Motor neuron (in vitro differentiated cells): Measurements from ENCODE around the gene KIF22. TPM values are rescaled to one million over a fixed set of nuclear protein-coding genes. Genes with fewer than 3 reads are reported as not detected.
"Not testable (repeated sequence)": the region's sequence is repeated elsewhere in the genome, so short reads cannot be mapped to it uniquely, and the experiment has no call there.

Source experiments
- ATAC-seq, 8 experiments: fragments of 200-7000 bp; cut with Tn5 transposase; replicated peaks in 6 of 8; 2 replicates each; pipeline ENCODE4 v1.8.0; 2021; ENCODE audit warnings: mild to moderate bottlenecking in 8 of 8, moderate library complexity in 8 of 8
- H3K27ac ChIP-seq, 2 donors: fragments of 250-450 bp; sonication (Bioruptor Pico); 2 replicates each; pipeline ENCODE4 v1.9.0; 2021; ENCODE audit warnings: antibody characterized with exemption in 2 of 2, mild to moderate bottlenecking in 2 of 2, moderate library complexity in 1 of 2
- H3K4me1 ChIP-seq, 2 donors: fragments of 250-450 bp; sonication (Bioruptor Pico); replicated peaks in 1 of 2; 2 replicates each; pipeline ENCODE4 v1.6.1; 2021; ENCODE audit warnings: antibody characterized with exemption in 2 of 2, mild to moderate bottlenecking in 2 of 2, moderate library complexity in 1 of 2
- H3K4me3 ChIP-seq, 5 donors: fragments of 250-450 bp; sonication (Bioruptor Pico); 2 replicates each; pipeline ENCODE4 v1.9.0; 2021; ENCODE audit warnings: antibody characterized with exemption in 5 of 5, mild to moderate bottlenecking in 5 of 5, moderate library complexity in 4 of 5
- WGBS, 10 experiments: fragments of 450-650 bp; shearing (Covaris generic); methylation state at CpG; one replicate each; pipeline ENCODE4 v1.0.0; 2022; 5-methylcytosine and 5-hydroxymethylcytosine counted together
- in situ Hi-C, 9 experiments: fragments of 400-800 bp; cut with MboI; loops; one replicate each; pipeline ENCODE4 v1.15.0; 2021; ENCODE audit warnings: low sequenced_read_pairs in 9 of 9, low pct_unique_long_range_greater_than_20kb in 2 of 9; ENCODE audit not compliant: unreplicated experiment in 9 of 9
- total RNA-seq, 8 experiments: library from RNA; unstranded; fragments of 300-600 nt; gene quantifications; 2 replicates each; pipeline versions ENCODE4 v1.2.3 to v1.2.4, GENCODE V29; 2022

Gene KIF22
- total RNA-seq, 8 experiments from 2014 or later = 16.1 to 96.3 (median 24.4) TPM

DNA sequence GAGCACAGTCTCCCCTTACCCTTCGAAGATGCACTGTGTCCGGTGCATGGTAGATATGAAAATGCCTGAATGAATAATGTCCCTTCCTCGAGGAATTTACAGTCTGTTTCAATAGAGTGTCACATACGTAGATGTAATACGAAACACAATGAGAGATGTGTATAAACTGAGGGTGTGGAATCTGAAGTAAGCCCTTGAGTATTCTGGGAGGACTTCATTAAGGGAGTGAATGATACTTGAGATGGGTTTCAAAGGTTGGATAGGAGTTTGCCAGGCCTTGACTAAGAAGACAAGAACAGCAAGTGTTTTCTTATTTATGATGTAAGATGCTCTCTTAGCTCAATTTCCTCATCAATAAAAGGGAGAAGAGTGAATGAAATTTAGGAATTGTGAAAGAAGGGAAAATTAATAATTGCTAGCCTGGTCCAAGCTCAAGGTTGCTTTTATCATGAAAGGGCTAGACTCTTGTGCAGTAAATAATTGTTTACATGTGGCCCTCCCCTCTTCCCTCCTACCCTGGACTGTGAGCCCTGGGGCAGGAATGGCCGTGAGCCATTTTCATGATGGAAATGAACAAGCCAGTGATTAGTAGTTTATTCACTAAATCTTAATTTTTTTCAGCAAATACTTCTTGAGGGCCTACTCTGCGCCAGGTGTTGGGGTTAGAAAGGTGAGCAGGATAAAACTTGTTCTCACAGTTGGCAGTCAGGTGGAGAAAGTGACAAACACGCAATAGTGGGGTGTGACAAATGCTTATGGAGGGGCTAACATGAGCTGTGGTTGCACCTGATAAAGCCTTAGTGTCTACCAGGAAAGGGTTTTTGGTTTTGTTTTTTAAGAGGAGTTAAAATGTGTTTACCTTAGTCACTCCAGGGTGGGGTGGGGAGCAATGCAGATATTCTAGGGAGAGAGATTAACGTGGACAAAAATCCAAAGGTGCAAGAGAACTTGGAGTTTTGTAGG, 1.6 kb downstream of the KIF22 start:
- ATAC-seq = no peak
- H3K27ac ChIP-seq = no peak overlapping the region
- H3K4me1 ChIP-seq = peaks cover 6 to 10% of the 10 kb centered on the region in 2 donors
- WGBS, 10 experiments = 28 to 100% (median 61%) methylated on average over 2 to 9 of the region's 9 CpGs
- H3K4me3 ChIP-seq = peak overlapping the region; percentile 56 to 88 (median 76)
- in situ Hi-C loops = no loop called here

- H3K27ac ChIP-seq, ATAC-seq, in situ Hi-C loops, H3K4me3 ChIP-seq: not testable (repeated sequence)
- 62 to 100% (median 96%) methylated on average over 2 to 7 of the region's 18 CpGs; no CpG with 5 or more reads in 2 of the 10 experiments for WGBS, 10 experiments
- peaks cover 6 to 10% of the 10 kb centered on the region in 2 donors for H3K4me1 ChIP-seq
Observed at GRCh38 chr16:29793153-29793552, 2.6 kb downstream of the KIF22 start.

DNA sequence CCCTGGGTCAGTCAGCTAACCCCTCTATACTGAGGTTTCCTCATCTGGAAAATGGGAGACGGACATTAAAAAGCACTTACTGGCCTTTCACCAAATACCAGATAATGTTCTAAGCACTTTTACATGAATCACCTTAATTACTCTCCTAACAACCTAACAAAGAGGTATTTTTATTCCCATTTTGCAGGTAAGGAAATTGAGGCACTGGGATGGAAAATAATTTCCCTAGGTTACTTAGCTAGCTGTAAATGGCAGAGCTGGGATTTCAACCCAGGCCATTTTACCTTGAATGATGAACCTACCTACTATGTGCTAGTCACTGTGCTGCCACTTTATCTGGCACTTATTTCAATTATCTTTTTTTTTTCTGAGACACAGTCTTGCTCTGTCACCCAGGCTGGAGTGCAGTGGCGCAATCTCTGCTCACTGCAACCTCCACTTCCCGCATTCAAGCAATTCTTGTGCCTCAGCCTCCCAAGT, 3.7 kb downstream of the KIF22 start:
- WGBS, 10 experiments = 67 to 100% (median 100%) methylated on average over 1 to 3 of the region's 3 CpGs; no CpG with 5 or more reads in 3 of the 10 experiments
- H3K4me1 ChIP-seq = peaks cover 6 to 10% of the 10 kb centered on the region in 2 donors
- in situ Hi-C loops = no loop called here
- no peak for ATAC-seq
- no peak overlapping the region for H3K27ac ChIP-seq
- no peak overlapping the region for H3K4me3 ChIP-seq

DNA sequence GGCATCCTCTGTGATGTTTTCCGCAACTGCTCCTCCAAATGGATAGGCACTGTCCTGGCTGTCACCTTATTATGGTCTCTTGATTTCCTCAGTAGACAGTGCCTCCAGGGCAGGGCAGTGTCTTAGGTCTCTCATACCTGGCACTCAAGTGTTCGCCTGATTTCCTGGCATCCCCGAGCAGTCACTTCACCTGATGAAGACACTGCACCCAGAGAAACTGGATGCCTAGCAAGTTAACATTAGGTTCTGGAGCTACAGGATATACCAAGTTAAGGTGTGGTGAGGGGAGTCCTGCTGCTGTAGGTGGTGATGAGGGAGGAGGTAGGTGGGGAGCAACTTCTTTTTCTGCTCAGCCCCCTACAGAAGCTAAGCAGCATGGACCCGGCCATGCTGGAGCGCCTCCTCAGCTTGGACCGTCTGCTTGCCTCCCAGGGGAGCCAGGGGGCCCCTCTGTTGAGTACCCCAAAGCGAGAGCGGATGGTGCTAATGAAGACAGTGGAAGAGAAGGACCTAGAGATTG, 11.9 kb downstream of the KIF22 start:
- no peak for ATAC-seq
- Histone ChIP-seq H3K4me3 (no peak overlapping the region), H3K4me1 (peaks cover 9 to 10% of the 10 kb centered on the region in 2 donors), H3K27ac (no peak overlapping the region)
- in situ Hi-C loops = loop anchor here in 5 of 9 experiments (10.0 to 25.0 kb wide), 3 partner anchors 98 to 210 kb away; partner anchors contain the start of genes C16orf92 (in 3 of the 5), DOC2A (in 3 of the 5) and ASPHD1 (in 1 of the 5)
- 83 to 100% (median 90%) methylated on average over 1 to 6 of the region's 8 CpGs; no CpG with 5 or more reads in 3 of the 10 experiments for WGBS, 10 experiments

- 0 to 100% (median 83%) methylated on average over 1 to 8 of the region's 8 CpGs; no CpG with 5 or more reads in 2 of the 10 experiments for WGBS, 10 experiments
- in situ Hi-C loops = loop anchor here in 5 of 9 experiments (10.0 to 25.0 kb wide), 3 partner anchors 99 to 208 kb away; partner anchors contain the start of genes C16orf92 (in 3 of the 5), DOC2A (in 3 of the 5) and ASPHD1 (in 1 of the 5)
- Histone ChIP-seq H3K4me3 (peak overlapping the region in 2 of 5 donors; percentile 71 to 82), H3K27ac (peak overlapping the region; percentile 97 to 99), H3K4me1 (peaks cover 18% of the 10 kb centered on the region in 2 donors)
- no peak for ATAC-seq
Observed at GRCh38 chr16:29804020-29804419, 13.5 kb downstream of the KIF22 start.

DNA sequence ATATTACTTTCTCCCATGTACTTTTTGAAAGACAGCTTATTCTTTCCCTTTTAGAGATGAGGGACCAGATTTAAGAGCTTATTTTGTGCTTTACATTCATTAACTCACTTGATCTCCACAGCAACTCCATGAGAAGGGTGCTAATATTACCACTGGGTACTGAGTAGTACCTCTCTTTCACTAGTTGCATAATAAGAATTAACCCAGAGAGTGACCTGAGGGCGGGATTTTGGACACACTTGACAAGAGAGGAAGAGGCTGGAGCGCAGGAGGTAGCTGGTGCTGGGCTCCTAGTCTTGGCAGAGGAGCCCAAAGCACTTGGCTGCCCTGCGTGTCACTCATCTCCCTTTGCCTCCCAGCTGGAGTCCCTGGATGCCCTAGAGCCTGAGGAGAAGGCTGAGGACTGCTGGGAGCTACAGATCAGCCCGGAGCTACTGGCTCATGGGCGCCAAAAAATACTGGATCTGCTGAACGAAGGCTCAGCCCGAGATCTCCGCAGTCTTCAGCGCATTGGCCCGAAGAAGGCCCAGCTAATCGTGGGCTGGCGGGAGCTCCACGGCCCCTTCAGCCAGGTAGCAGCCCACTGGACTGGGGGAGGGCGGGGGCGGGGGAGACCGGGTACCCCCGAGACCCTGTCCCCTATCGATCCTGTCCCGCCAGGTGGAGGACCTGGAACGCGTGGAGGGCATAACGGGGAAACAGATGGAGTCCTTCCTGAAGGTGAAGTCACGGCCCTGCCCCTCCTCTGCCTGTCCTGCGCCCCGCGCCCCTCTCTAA, 14.1 kb downstream of the KIF22 start:
- in situ Hi-C loops = loop anchor here in 5 of 9 experiments (10.0 to 25.0 kb wide), 3 partner anchors 100 to 208 kb away; partner anchors contain the start of genes C16orf92 (in 3 of the 5), DOC2A (in 3 of the 5) and ASPHD1 (in 1 of the 5)
- H3K4me3 ChIP-seq = peak overlapping the region; percentile 57 to 92 (median 80)
- peak overlapping the region; percentile 97 to 99 for H3K27ac ChIP-seq
- WGBS, 10 experiments = 0 to 100% (median 40%) methylated on average over 1 to 5 of the region's 26 CpGs; no CpG with 5 or more reads in 6 of the 10 experiments
- ATAC-seq = peak in 1 of 8 experiments; percentile 12
- H3K4me1 ChIP-seq = peaks cover 24% of the 10 kb centered on the region in 2 donors

- Histone ChIP-seq H3K4me3 (peak overlapping the region; percentile 57 to 92 (median 80)), H3K4me1 (peaks cover 31 to 33% of the 10 kb centered on the region in 2 donors), H3K27ac (peak overlapping the region; percentile 97 to 99)
- WGBS, 10 experiments = 0% methylated on average over 1 to 5 of the region's 103 CpGs; no CpG with 5 or more reads in 8 of the 10 experiments
- ATAC-seq = peak; percentile 55 to 83 (median 74)
- in situ Hi-C loops = loop anchor here in 5 of 9 experiments (10.0 to 25.0 kb wide), 3 partner anchors 101 to 207 kb away; partner anchors contain the start of genes C16orf92 (in 3 of the 5), DOC2A (in 3 of the 5) and ASPHD1 (in 1 of the 5)
Observed at GRCh38 chr16:29805232-29806098, 14.9 kb downstream of the KIF22 start.

DNA sequence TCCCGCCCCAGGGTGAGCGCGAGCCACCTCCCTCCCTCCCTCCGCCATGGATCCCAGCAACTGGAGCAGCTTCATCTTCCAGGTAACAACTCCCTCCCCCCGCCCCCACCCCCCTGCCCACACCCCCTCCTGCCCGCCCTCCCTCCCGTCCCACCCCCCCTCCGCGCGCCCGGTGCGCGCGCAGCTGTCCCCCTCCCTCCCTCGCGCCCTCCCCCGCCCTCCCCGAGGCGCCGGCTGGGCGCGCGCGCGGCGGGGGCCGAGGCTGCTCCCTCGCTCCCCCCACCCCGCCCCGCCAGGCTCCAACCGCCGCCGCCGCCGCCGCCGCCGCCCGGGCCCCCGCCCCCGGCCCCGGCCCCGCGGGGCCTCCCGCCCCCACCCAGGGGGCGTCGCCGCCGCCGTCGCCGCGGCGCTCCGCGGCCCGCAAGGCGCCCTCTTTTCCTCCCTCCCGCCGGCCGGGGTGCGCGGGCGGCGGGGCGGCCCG, 15.6 kb downstream of the KIF22 start, which contains the start of gene MAZ:
Gene MAZ (plus strand): TSS at position 431 of the 481 bp plus-strand sequence. CDS start 173 bp downstream, outside the sequence.
- no peak for ATAC-seq
- H3K27ac ChIP-seq = peak within 1 kb of the TSS; percentile 98 to 99
- WGBS, 10 experiments = no CpG with 5 or more reads among the region's 67 CpGs
- peak within 1 kb of the TSS; percentile 66 to 92 (median 80) for H3K4me3 ChIP-seq
- in situ Hi-C loops = loop anchor here in 5 of 9 experiments (10.0 to 25.0 kb wide), 3 partner anchors 101 to 206 kb away; partner anchors contain the start of genes C16orf92 (in 3 of the 5), DOC2A (in 3 of the 5) and ASPHD1 (in 1 of the 5)
- peaks cover 37 to 38% of the 10 kb centered on the region in 2 donors for H3K4me1 ChIP-seq

GRCh38 chr16:29806641-29807425, 16.3 kb downstream of the KIF22 start:
- Histone ChIP-seq H3K27ac (peak overlapping the region; percentile 98), H3K4me1 (peaks cover 37 to 38% of the 10 kb centered on the region in 2 donors), H3K4me3 (peak overlapping the region; percentile 66 to 80 (median 68))
- 0% methylated on average over 8 of the region's 99 CpGs; no CpG with 5 or more reads in 9 of the 10 experiments for WGBS, 10 experiments
- in situ Hi-C loops = loop anchor here in 5 of 9 experiments (10.0 to 25.0 kb wide), 3 partner anchors 102 to 205 kb away; partner anchors contain the start of genes C16orf92 (in 3 of the 5), DOC2A (in 3 of the 5) and ASPHD1 (in 1 of the 5)
- ATAC-seq = no peak
